ENCODE data around the gene PODXL.

Gene PODXL

GRCh38 chr7:131544021-131544420, 12.4 kb downstream of the PODXL start:
- no peak for TF ChIP-seq REST (IDR thresholded peaks at IDR 0.05; ENCODE audit: insufficient replicate concordance, low read depth)
- TF ChIP-seq GABPA (IDR thresholded peaks at IDR 0.05; ENCODE audit: low read depth) = no peak
- no peak for TF ChIP-seq SPI1 (IDR thresholded peaks at IDR 0.05; ENCODE audit: borderline replicate concordance, low read depth)
- no peak for TF ChIP-seq POLR2AphosphoS5 (IDR thresholded peaks at IDR 0.05; ENCODE audit: low read depth)
- no peak for TF ChIP-seq CTCF (IDR thresholded peaks at IDR 0.05; ENCODE audit: insufficient read depth, low read length)
- Histone ChIP-seq H3K4me3 (replicated peaks; ENCODE audit: insufficient read depth, low read length) (no peak overlapping the region), H3K27ac (replicated peaks) (no peak overlapping the region), H3K27me3 (ENCODE audit: insufficient read depth, poor library complexity, severe bottlenecking) (no peaks in the 10 kb centered on the region)
- no peak for DNase-seq (ENCODE audit: low read depth in 1 of 2, low spot score in 1 of 2)

GRCh38 chr7:131543298-131543697, 13.1 kb downstream of the PODXL start:
- no peaks in the 10 kb centered on the region for H3K27me3 ChIP-seq (ENCODE audit: insufficient read depth, poor library complexity, severe bottlenecking)
- TF ChIP-seq POLR2AphosphoS5 (IDR thresholded peaks at IDR 0.05; ENCODE audit: low read depth) (no peak), GABPA (IDR thresholded peaks at IDR 0.05; ENCODE audit: low read depth) (no peak), REST (IDR thresholded peaks at IDR 0.05; ENCODE audit: insufficient replicate concordance, low read depth) (no peak), CTCF (IDR thresholded peaks at IDR 0.05; ENCODE audit: insufficient read depth, low read length) (no peak), SPI1 (IDR thresholded peaks at IDR 0.05; ENCODE audit: borderline replicate concordance, low read depth) (no peak)
- no peak for DNase-seq (ENCODE audit: low read depth in 1 of 2, low spot score in 1 of 2)
- no peak overlapping the region for H3K27ac ChIP-seq (replicated peaks)
- no peak overlapping the region for H3K4me3 ChIP-seq (replicated peaks; ENCODE audit: insufficient read depth, low read length)

- H3K27me3 ChIP-seq (ENCODE audit: insufficient read depth, poor library complexity, severe bottlenecking) = no peaks in the 10 kb centered on the region
- H3K4me3 ChIP-seq (replicated peaks; ENCODE audit: insufficient read depth, low read length) = no peak overlapping the region
- TF ChIP-seq REST (IDR thresholded peaks at IDR 0.05; ENCODE audit: insufficient replicate concordance, low read depth) = no peak
- no peak for TF ChIP-seq POLR2AphosphoS5 (IDR thresholded peaks at IDR 0.05; ENCODE audit: low read depth)
- no peak for TF ChIP-seq GABPA (IDR thresholded peaks at IDR 0.05; ENCODE audit: low read depth)
- no peak for DNase-seq (ENCODE audit: low read depth in 1 of 2, low spot score in 1 of 2)
- H3K27ac ChIP-seq (replicated peaks) = no peak overlapping the region
These were observed 15.8 kb downstream of the PODXL start for GRCh38 chr7:131540491-131541162.
